Gastrocnemius medialis (tissue), 4 donors: ENCODE results near the gene MRPL3.

ENCODE experiments used
- POLR2A ChIP-seq, 2 donors: fragments of 450-650 bp; IDR thresholded peaks; one replicate each; pipeline ENCODE4 v1.6.1; 2017; ENCODE audit warnings: antibody characterized with exemption in 2 of 2, mild to moderate bottlenecking in 2 of 2, moderate library complexity in 2 of 2
- TF ChIP-seq, protein P1 (sequence below), 5 experiments: fragments of 450-650 bp in 3 of 5; fragments of 200-600 bp in 2 of 5; sonication (generic) in 2 of 5; IDR thresholded peaks in 4 of 5; conservative IDR thresholded peaks in 1 of 5; 1 replicate in 4 of 5; 2 replicates in 1 of 5; pipeline ENCODE4 v1.5.1; 2016 to 2019; ENCODE audit warnings: antibody characterized with exemption in 5 of 5, mild to moderate bottlenecking in 3 of 5, moderate library complexity in 3 of 5

- TF ChIP-seq, protein P1, sequence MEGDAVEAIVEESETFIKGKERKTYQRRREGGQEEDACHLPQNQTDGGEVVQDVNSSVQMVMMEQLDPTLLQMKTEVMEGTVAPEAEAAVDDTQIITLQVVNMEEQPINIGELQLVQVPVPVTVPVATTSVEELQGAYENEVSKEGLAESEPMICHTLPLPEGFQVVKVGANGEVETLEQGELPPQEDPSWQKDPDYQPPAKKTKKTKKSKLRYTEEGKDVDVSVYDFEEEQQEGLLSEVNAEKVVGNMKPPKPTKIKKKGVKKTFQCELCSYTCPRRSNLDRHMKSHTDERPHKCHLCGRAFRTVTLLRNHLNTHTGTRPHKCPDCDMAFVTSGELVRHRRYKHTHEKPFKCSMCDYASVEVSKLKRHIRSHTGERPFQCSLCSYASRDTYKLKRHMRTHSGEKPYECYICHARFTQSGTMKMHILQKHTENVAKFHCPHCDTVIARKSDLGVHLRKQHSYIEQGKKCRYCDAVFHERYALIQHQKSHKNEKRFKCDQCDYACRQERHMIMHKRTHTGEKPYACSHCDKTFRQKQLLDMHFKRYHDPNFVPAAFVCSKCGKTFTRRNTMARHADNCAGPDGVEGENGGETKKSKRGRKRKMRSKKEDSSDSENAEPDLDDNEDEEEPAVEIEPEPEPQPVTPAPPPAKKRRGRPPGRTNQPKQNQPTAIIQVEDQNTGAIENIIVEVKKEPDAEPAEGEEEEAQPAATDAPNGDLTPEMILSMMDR (IDR thresholded peaks at IDR 0.05 in 4 of 5, conservative IDR thresholded peaks at IDR 0.05 in 1 of 5): no peak
- TF ChIP-seq POLR2A (IDR thresholded peaks at IDR 0.05): no peak
These were observed 2.6 kb upstream of the MRPL3 start for GRCh38 chr3:131505421-131505820.
